ENCODE data around the gene ABCD4. TPM values are rescaled to one million over a fixed set of nuclear protein-coding genes. Genes with fewer than 3 reads are reported as not detected.

ABCD4 gene
- polyA plus RNA-seq, 1 donor (not counting 4 experiments of a cell fraction or from before 2014, with no cell fraction given) = 12.9 TPM

DNA sequence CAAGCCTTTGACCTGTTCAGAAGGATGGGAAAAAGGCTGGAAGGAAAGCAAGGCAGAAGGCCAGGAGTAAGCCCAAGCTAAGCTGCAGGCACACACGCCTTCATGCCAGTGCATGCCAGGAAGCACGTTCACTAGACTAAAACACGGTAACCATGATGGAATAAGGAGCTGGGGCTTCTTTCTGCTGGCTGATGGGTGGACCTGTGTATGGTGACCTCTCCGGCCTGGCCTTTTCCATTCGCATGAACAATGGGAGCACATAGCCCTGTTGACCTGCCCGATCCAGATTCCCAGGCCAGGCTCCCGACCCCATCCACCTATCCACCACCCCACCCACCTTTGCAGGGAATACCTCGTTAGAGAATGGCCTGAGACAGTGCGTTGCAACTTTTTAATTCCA is 40.7 kb downstream of the ABCD4 start:
- FAIRE-seq (no peak), DNase-seq (ENCODE audit: low read depth, low spot score) (no peak)
- no peaks in the 10 kb centered on the region for H3K36me3 ChIP-seq (ENCODE audit: control insufficient read depth in 2 of 2, extremely low read depth in 1 of 2, insufficient read depth in 2 of 2, low read length in 2 of 2)
- H3K79me2 ChIP-seq (ENCODE audit: control insufficient read depth, insufficient read depth, low read length) = no peaks in the 10 kb centered on the region
- dilution Hi-C loops (cut with MboI; ENCODE audit: extremely low pct_ligation_motif_present, low sequenced_read_pairs) = no loop called here
- H3K4me3 ChIP-seq (ENCODE audit: control insufficient read depth in 2 of 3, extremely low read depth in 1 of 3, insufficient read depth in 2 of 3, low read depth in 1 of 3, low read length in 3 of 3) = no peak overlapping the region
- no peak overlapping the region for H2AFZ ChIP-seq (ENCODE audit: control insufficient read depth, low read length)
- no peak overlapping the region for H3K27ac ChIP-seq (ENCODE audit: control insufficient read depth, insufficient read depth, low read length)
- H3K9ac ChIP-seq (ENCODE audit: control insufficient read depth, extremely low read depth, insufficient read depth, low read length) = no peak overlapping the region
- H3K27me3 ChIP-seq (ENCODE audit: control insufficient read depth, extremely low read depth, insufficient read depth, low read length) = peaks cover 22% of the 10 kb centered on the region
- peaks cover 22% of the 10 kb centered on the region for H3K4me1 ChIP-seq (ENCODE audit: control insufficient read depth, extremely low read depth, insufficient read depth, low read length)
- H4K20me1 ChIP-seq (ENCODE audit: control insufficient read depth, extremely low read depth, insufficient read depth, low read length) = no peaks in the 10 kb centered on the region
- TF ChIP-seq, protein P1, sequence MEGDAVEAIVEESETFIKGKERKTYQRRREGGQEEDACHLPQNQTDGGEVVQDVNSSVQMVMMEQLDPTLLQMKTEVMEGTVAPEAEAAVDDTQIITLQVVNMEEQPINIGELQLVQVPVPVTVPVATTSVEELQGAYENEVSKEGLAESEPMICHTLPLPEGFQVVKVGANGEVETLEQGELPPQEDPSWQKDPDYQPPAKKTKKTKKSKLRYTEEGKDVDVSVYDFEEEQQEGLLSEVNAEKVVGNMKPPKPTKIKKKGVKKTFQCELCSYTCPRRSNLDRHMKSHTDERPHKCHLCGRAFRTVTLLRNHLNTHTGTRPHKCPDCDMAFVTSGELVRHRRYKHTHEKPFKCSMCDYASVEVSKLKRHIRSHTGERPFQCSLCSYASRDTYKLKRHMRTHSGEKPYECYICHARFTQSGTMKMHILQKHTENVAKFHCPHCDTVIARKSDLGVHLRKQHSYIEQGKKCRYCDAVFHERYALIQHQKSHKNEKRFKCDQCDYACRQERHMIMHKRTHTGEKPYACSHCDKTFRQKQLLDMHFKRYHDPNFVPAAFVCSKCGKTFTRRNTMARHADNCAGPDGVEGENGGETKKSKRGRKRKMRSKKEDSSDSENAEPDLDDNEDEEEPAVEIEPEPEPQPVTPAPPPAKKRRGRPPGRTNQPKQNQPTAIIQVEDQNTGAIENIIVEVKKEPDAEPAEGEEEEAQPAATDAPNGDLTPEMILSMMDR (optimal IDR thresholded peaks at IDR 0.05 in 1 of 3, IDR thresholded peaks at IDR 0.05 in 1 of 3, conservative IDR thresholded peaks at IDR 0.05 in 1 of 3; ENCODE audit: extremely low read depth in 1 of 3, insufficient read depth in 2 of 3, low read length in 3 of 3) = no peak
- no peak for TF ChIP-seq EZH2 (IDR thresholded peaks at IDR 0.05; ENCODE audit: low read length)
- H3K9me3 ChIP-seq (ENCODE audit: control insufficient read depth, low read depth, low read length) = no peaks in the 10 kb centered on the region
- no peaks in the 10 kb centered on the region for H3K9me1 ChIP-seq (ENCODE audit: control insufficient read depth, extremely low read depth, insufficient read depth, low read length)
- H3K4me2 ChIP-seq (ENCODE audit: control insufficient read depth, extremely low read depth, insufficient read depth, low read depth, low read length) = no peak overlapping the region

DNA sequence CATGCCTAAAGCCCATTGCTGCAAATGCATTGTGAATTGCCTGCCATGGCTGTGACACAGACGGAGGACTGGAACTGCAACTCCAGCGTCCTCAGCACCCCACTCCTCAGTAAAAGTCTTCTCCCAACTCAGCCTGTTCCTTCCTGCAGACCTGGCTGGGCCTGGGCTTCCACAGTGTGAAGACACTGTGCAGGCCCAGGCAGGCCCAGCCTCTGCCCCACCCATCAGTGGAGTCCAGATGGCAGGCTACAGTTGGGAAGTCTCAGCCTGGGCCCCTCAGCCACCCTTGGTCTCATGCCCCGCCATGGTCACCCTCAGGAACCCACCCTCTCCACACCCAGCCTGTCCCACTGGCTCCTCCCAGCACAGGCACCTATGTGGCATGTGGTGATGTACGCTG is 41.4 kb downstream of the ABCD4 start:
- Histone ChIP-seq H3K4me1 (ENCODE audit: control insufficient read depth, extremely low read depth, insufficient read depth, low read length) (peaks cover 22% of the 10 kb centered on the region), H3K9ac (ENCODE audit: control insufficient read depth, extremely low read depth, insufficient read depth, low read length) (no peak overlapping the region), H3K9me1 (ENCODE audit: control insufficient read depth, extremely low read depth, insufficient read depth, low read length) (no peaks in the 10 kb centered on the region), H3K79me2 (ENCODE audit: control insufficient read depth, insufficient read depth, low read length) (no peaks in the 10 kb centered on the region), H3K36me3 (ENCODE audit: control insufficient read depth in 2 of 2, extremely low read depth in 1 of 2, insufficient read depth in 2 of 2, low read length in 2 of 2) (no peaks in the 10 kb centered on the region), H3K27me3 (ENCODE audit: control insufficient read depth, extremely low read depth, insufficient read depth, low read length) (peaks cover 24% of the 10 kb centered on the region), H2AFZ (ENCODE audit: control insufficient read depth, low read length) (no peak overlapping the region), H3K9me3 (ENCODE audit: control insufficient read depth, low read depth, low read length) (no peaks in the 10 kb centered on the region), H3K27ac (ENCODE audit: control insufficient read depth, insufficient read depth, low read length) (no peak overlapping the region), H3K4me3 (ENCODE audit: control insufficient read depth in 2 of 3, extremely low read depth in 1 of 3, insufficient read depth in 2 of 3, low read depth in 1 of 3, low read length in 3 of 3) (no peak overlapping the region), H3K4me2 (ENCODE audit: control insufficient read depth, extremely low read depth, insufficient read depth, low read depth, low read length) (peak overlapping the region; percentile 36), H4K20me1 (ENCODE audit: control insufficient read depth, extremely low read depth, insufficient read depth, low read length) (no peaks in the 10 kb centered on the region)
- FAIRE-seq (peak; percentile 79), DNase-seq (ENCODE audit: low read depth, low spot score) (peak; percentile 19)
- TF ChIP-seq, protein P1 (optimal IDR thresholded peaks at IDR 0.05 in 1 of 3, IDR thresholded peaks at IDR 0.05 in 1 of 3, conservative IDR thresholded peaks at IDR 0.05 in 1 of 3; ENCODE audit: extremely low read depth in 1 of 3, insufficient read depth in 2 of 3, low read length in 3 of 3) = no peak
- no peak for TF ChIP-seq EZH2 (IDR thresholded peaks at IDR 0.05; ENCODE audit: low read length)
- dilution Hi-C loops (cut with MboI; ENCODE audit: extremely low pct_ligation_motif_present, low sequenced_read_pairs) = no loop called here
